Activated CD4-positive, CD25-positive, alpha-beta regulatory T cell treated with anti-CD3 and anti-CD28 coated beads, Interleukin-2, amount 50 U/mL, for 16 hours (primary cell): Measurements from ENCODE around the gene SEMA7A.

ENCODE experiments used
- DNase-seq: peaks from one replicate; pipeline ENCODE4 v3.0.0-alpha.2; 2020; ENCODE audit warnings: low read depth, low spot score

The SEMA7A gene

GRCh38 chr15:74387141-74387541, 46.6 kb downstream of the SEMA7A start:
- no peak for DNase-seq

- no peak for DNase-seq
These were observed 47.1 kb downstream of the SEMA7A start for GRCh38 chr15:74386496-74387140.

- DNase-seq = no peak
These were observed 48.0 kb downstream of the SEMA7A start for GRCh38 chr15:74385733-74386132.

GRCh38 chr15:74384881-74385643, 48.7 kb downstream of the SEMA7A start:
- peak; percentile 34 for DNase-seq

GRCh38 chr15:74384566-74384880, 49.2 kb downstream of the SEMA7A start:
- DNase-seq = no peak

GRCh38 chr15:74383695-74384565, 49.8 kb downstream of the SEMA7A start:
- no peak for DNase-seq

GRCh38 chr15:74383286-74383685, 50.5 kb downstream of the SEMA7A start:
- no peak for DNase-seq

GRCh38 chr15:74382004-74382816, 51.5 kb downstream of the SEMA7A start:
- peak; percentile 40 for DNase-seq

GRCh38 chr15:74381481-74381880, 52.3 kb downstream of the SEMA7A start:
- no peak for DNase-seq

GRCh38 chr15:74381190-74381453, 52.6 kb downstream of the SEMA7A start:
- DNase-seq = no peak

GRCh38 chr15:74380361-74381189, 53.2 kb downstream of the SEMA7A start:
- DNase-seq = no peak

GRCh38 chr15:74378848-74379247, 54.9 kb downstream of the SEMA7A start:
- no peak for DNase-seq

- DNase-seq = no peak
These were observed 55.7 kb downstream of the SEMA7A start for GRCh38 chr15:74377831-74378766.

- no peak for DNase-seq
These were observed 56.8 kb downstream of the SEMA7A start for GRCh38 chr15:74376825-74377581.

- no peak for DNase-seq
These were observed 57.5 kb downstream of the SEMA7A start for GRCh38 chr15:74376226-74376625.

- DNase-seq = peak; percentile 78
These were observed 58.5 kb downstream of the SEMA7A start for GRCh38 chr15:74375303-74375693.

- DNase-seq = no peak
These were observed 59.0 kb downstream of the SEMA7A start for GRCh38 chr15:74374648-74375302.
